H1 (cell line): ENCODE data around the gene CHPF2. TPM values are rescaled to one million over a fixed set of nuclear protein-coding genes. Genes with fewer than 3 reads are reported as not detected.
A peak's percentile ranks its signal among the peaks of the same experiment; 100 is the strongest.

ENCODE experiments used
- CTCF ChIA-PET: fragments of 300-600 bp; sonication (Branson Sonifier 250); formaldehyde crosslinking; loops from one replicate; lab custom pipeline; 2021; ENCODE audit not compliant: partially characterized antibody; lab: Charles Lee
- POLR2A ChIA-PET: fragments of 300-600 bp; sonication (Branson Sonifier 250); formaldehyde crosslinking; loops from one replicate; lab custom pipeline; 2021; ENCODE audit warnings: inconsistent platforms; ENCODE audit not compliant: partially characterized antibody; lab: Charles Lee
- DNase-seq, 2 experiments: peaks; one replicate each; pipeline versions ENCODE4 v3.0.0 to v3.0.0-alpha.2; 2010 to 2022; ENCODE audit warnings: low spot score in 2 of 2, low read depth in 1 of 2, mixed read lengths in 1 of 2
- FAIRE-seq: peaks from 2 replicates; lab custom pipeline; 2011; peaks lifted over from hg19 to GRCh38; lab: Jason Lieb, UNC
- H2AFZ ChIP-seq: 2 replicates; pipeline ENCODE4 v1.8.1; 2012; ENCODE audit warnings: low read length, inconsistent platforms
- H2AK5ac ChIP-seq: 2 replicates; pipeline ENCODE4 v1.6.1; 2013; ENCODE audit warnings: low read depth, low read length
- H2BK120ac ChIP-seq: replicated peaks from 2 replicates; pipeline ENCODE3; 2013; ENCODE audit warnings: low read depth, low read length, inconsistent platforms
- H2BK12ac ChIP-seq: 2 replicates; pipeline ENCODE4 v1.6.1; 2013; ENCODE audit warnings: low read depth, low read length
- H2BK15ac ChIP-seq: 2 replicates; pipeline ENCODE4 v1.6.1; 2013; ENCODE audit warnings: low read length
- H2BK20ac ChIP-seq: 2 replicates; pipeline ENCODE4 v1.6.1; 2013; ENCODE audit warnings: low read length
- H2BK5ac ChIP-seq: 2 replicates; pipeline ENCODE4 v1.6.1; 2013; ENCODE audit warnings: low read depth, low read length
- H3K14ac ChIP-seq: 2 replicates; pipeline ENCODE4 v1.6.1; 2013; ENCODE audit warnings: inconsistent platforms; ENCODE audit not compliant: insufficient read length
- H3K18ac ChIP-seq: 2 replicates; pipeline ENCODE4 v1.6.1; 2013; ENCODE audit warnings: low read length; ENCODE audit errors: extremely low read depth
- H3K23ac ChIP-seq: 2 replicates; pipeline ENCODE4 v1.6.1; 2013; ENCODE audit warnings: inconsistent platforms; ENCODE audit not compliant: insufficient read length
- H3K23me2 ChIP-seq: 2 replicates; pipeline ENCODE4 v1.6.1; 2013; ENCODE audit warnings: low read depth, low read length
- H3K27ac ChIP-seq: 2 replicates; pipeline ENCODE4 v1.6.1; 2011; ENCODE audit warnings: low read depth, low read length, inconsistent platforms
- H3K27me3 ChIP-seq, 4 experiments: replicated peaks in 1 of 4; 1 replicate in 1 of 4; 2 replicates in 3 of 4; pipeline versions ENCODE4 v1.6.1 to v1.8.1; 2011 to 2013; ENCODE audit warnings: low read length in 3 of 4, mild to moderate bottlenecking in 3 of 4, inconsistent platforms in 2 of 4, mixed read lengths in 2 of 4, moderate library complexity in 1 of 4; ENCODE audit not compliant: control insufficient read depth in 3 of 4, insufficient read depth in 3 of 4; ENCODE audit errors: extremely low read depth in 1 of 4
- H3K36me3 ChIP-seq, 4 experiments: 2 replicates each; pipeline versions ENCODE4 v1.6.1 to v1.8.1; 2011 to 2013; ENCODE audit warnings: mild to moderate bottlenecking in 4 of 4, low read length in 3 of 4, moderate library complexity in 2 of 4, control low read depth in 1 of 4, inconsistent platforms in 1 of 4; ENCODE audit not compliant: insufficient read depth in 4 of 4, control insufficient read depth in 2 of 4
- H3K4ac ChIP-seq: replicated peaks from 2 replicates; pipeline ENCODE3; 2013; ENCODE audit warnings: low read length, low read depth, mixed read lengths, inconsistent platforms; ENCODE audit not compliant: insufficient read length
- H3K4me1 ChIP-seq, 4 experiments: replicated peaks in 1 of 4; 1 replicate in 1 of 4; 2 replicates in 3 of 4; pipeline versions ENCODE4 v1.6.1 to v1.8.1; 2011 to 2013; ENCODE audit warnings: low read length in 3 of 4, inconsistent platforms in 2 of 4, mixed read lengths in 1 of 4; ENCODE audit not compliant: insufficient read depth in 4 of 4, control insufficient read depth in 3 of 4
- H3K4me2 ChIP-seq, 2 experiments: 2 replicates each; pipeline versions ENCODE4 v1.6.1 to v1.8.1; 2011 to 2013; ENCODE audit warnings: low read depth in 2 of 2, low read length in 2 of 2, control low read depth in 1 of 2, inconsistent platforms in 1 of 2, mild to moderate bottlenecking in 1 of 2; ENCODE audit not compliant: insufficient read depth in 1 of 2
- H3K4me3 ChIP-seq, 4 experiments: fragments of 200-600, 300-600 bp in 1 of 4; sonication (generic), shearing (Covaris generic), sonication (Bioruptor Twin) in 1 of 4; 2 replicates each; pipeline versions ENCODE4 v1.5.1 to v1.8.1; 2011 to 2016; ENCODE audit warnings: low read length in 4 of 4, low read depth in 3 of 4, control low read depth in 2 of 4, inconsistent platforms in 2 of 4, mild to moderate bottlenecking in 2 of 4, mixed read lengths in 1 of 4, moderate library complexity in 1 of 4; ENCODE audit not compliant: insufficient read depth in 2 of 4; ENCODE audit errors: extremely low read depth in 1 of 4
- H3K56ac ChIP-seq: replicated peaks from 2 replicates; pipeline ENCODE3; 2013; ENCODE audit warnings: low read depth, mild to moderate bottlenecking, mixed read lengths, low read length, inconsistent platforms; ENCODE audit not compliant: insufficient read length
- H3K79me1 ChIP-seq: 2 replicates; pipeline ENCODE4 v1.6.1; 2013; ENCODE audit warnings: low read depth, low read length, control low read depth
- H3K79me2 ChIP-seq, 2 experiments: 2 replicates each; pipeline versions ENCODE4 v1.6.1 to v1.8.1; 2012 to 2013; ENCODE audit warnings: low read length in 2 of 2, mild to moderate bottlenecking in 2 of 2, inconsistent platforms in 1 of 2; ENCODE audit not compliant: insufficient read depth in 2 of 2, control insufficient read depth in 1 of 2
- H3K9ac ChIP-seq, 4 experiments: replicated peaks in 1 of 4; 1 replicate in 1 of 4; 2 replicates in 3 of 4; pipeline versions ENCODE4 v1.6.1 to v1.8.1; 2011 to 2013; ENCODE audit warnings: low read depth in 3 of 4, low read length in 3 of 4, control low read depth in 2 of 4, mild to moderate bottlenecking in 2 of 4, moderate library complexity in 2 of 4, inconsistent platforms in 1 of 4; ENCODE audit errors: extremely low read depth in 1 of 4
- H3K9me3 ChIP-seq, 2 experiments: 2 replicates each; pipeline versions ENCODE4 v1.6.1 to v1.8.1; 2012 to 2013; ENCODE audit warnings: mild to moderate bottlenecking in 2 of 2, moderate library complexity in 2 of 2, control low read depth in 1 of 2, inconsistent platforms in 1 of 2, low read depth in 1 of 2, low read length in 1 of 2, mixed read lengths in 1 of 2; ENCODE audit not compliant: insufficient read depth in 2 of 2
- H4K20me1 ChIP-seq, 2 experiments: replicated peaks in 1 of 2; 2 replicates each; pipeline versions ENCODE3 to v1.8.1; 2011 to 2013; ENCODE audit warnings: inconsistent platforms in 2 of 2, low read length in 2 of 2, mild to moderate bottlenecking in 1 of 2; ENCODE audit not compliant: insufficient read depth in 2 of 2, control insufficient read depth in 1 of 2
- H4K5ac ChIP-seq: 2 replicates; pipeline ENCODE4 v1.6.1; 2013; ENCODE audit warnings: low read length, low read depth, mixed read lengths, inconsistent platforms; ENCODE audit not compliant: insufficient read length
- H4K8ac ChIP-seq: 2 replicates; pipeline ENCODE4 v1.8.0; 2013; ENCODE audit warnings: mild to moderate bottlenecking, moderate library complexity, low read length, inconsistent platforms; ENCODE audit not compliant: insufficient read depth; ENCODE audit errors: extremely low read depth
- H4K91ac ChIP-seq: replicated peaks from 2 replicates; pipeline ENCODE3; 2013; ENCODE audit warnings: low read length, mixed read lengths, inconsistent platforms; ENCODE audit not compliant: insufficient read length
- ATF3 ChIP-seq: IDR thresholded peaks from 2 replicates; pipeline ENCODE4 v1.6.1; 2011; ENCODE audit warnings: low read depth, mild to moderate bottlenecking, low read length; ENCODE audit not compliant: insufficient read depth
- BACH1 ChIP-seq: IDR thresholded peaks from 2 replicates; pipeline ENCODE4 v1.6.1; 2012; ENCODE audit warnings: low read length, improper control_type of control experiment
- CHD1 ChIP-seq: IDR thresholded peaks from 2 replicates; pipeline ENCODE4 v1.6.1; 2012; ENCODE audit warnings: low read depth, low read length, improper control_type of control experiment
- EZH2 ChIP-seq: fragments of 200-600 bp; sonication (generic); IDR thresholded peaks from 2 replicates; pipeline ENCODE4 v1.7.1; 2012; ENCODE audit warnings: low read depth, mild to moderate bottlenecking, moderate library complexity, low read length, inconsistent platforms; ENCODE audit not compliant: severe bottlenecking
- MAFK ChIP-seq: IDR thresholded peaks from 2 replicates; pipeline ENCODE4 v1.6.1; 2012; ENCODE audit warnings: low read depth, mild to moderate bottlenecking, improper control_type of control experiment, low read length
- NRF1 ChIP-seq: IDR thresholded peaks from 2 replicates; pipeline ENCODE4 v1.6.1; 2011; ENCODE audit warnings: mild to moderate bottlenecking, low read depth, low read length, improper control_type of control experiment
- PHF8 ChIP-seq: fragments of 200-600 bp; sonication (generic); conservative IDR thresholded peaks from 2 replicates; pipeline ENCODE4 v1.7.1; 2012; ENCODE audit warnings: low read depth, mild to moderate bottlenecking, inconsistent platforms, low read length, moderate library complexity
- POLR2AphosphoS5 ChIP-seq: IDR thresholded peaks from 2 replicates; pipeline ENCODE4 v1.6.1; 2011; ENCODE audit warnings: low read depth, low read length
- RFX5 ChIP-seq: IDR thresholded peaks from 2 replicates; pipeline ENCODE4 v1.6.1; 2011; ENCODE audit warnings: low read depth, low read length, improper control_type of control experiment, borderline replicate concordance
- SAP30 ChIP-seq: fragments of 300-600 bp; sonication (generic); IDR thresholded peaks from 2 replicates; pipeline ENCODE4 v1.7.1; 2012; ENCODE audit warnings: low read length, moderate library complexity, mild to moderate bottlenecking, inconsistent platforms; ENCODE audit not compliant: insufficient read depth, insufficient replicate concordance
- SUZ12 ChIP-seq: fragments of 200-600 bp; sonication (generic); IDR thresholded peaks from 2 replicates; pipeline ENCODE4 v1.6.1; 2012; ENCODE audit warnings: mild to moderate bottlenecking, inconsistent platforms, low read length, moderate library complexity, mixed read lengths
- TAF7 ChIP-seq: optimal IDR thresholded peaks from 2 replicates; pipeline ENCODE3; 2011; ENCODE audit warnings: low read depth, mild to moderate bottlenecking, inconsistent platforms, low read length, moderate library complexity, borderline replicate concordance
- TBP ChIP-seq: IDR thresholded peaks from 2 replicates; pipeline ENCODE4 v1.6.1; 2011; ENCODE audit warnings: low read depth, low read length, improper control_type of control experiment
- TEAD4 ChIP-seq: IDR thresholded peaks from 2 replicates; pipeline ENCODE4 v1.6.1; 2012; ENCODE audit warnings: low read depth, low read length, inconsistent platforms, mixed read lengths
- WGBS, 2 experiments: shearing (Covaris generic) in 1 of 2; methylation state at CpG; one replicate each; pipeline versions ENCODE4 v1.1.6 to v1.1.7; 2013 to 2015; ENCODE audit warnings: low lambda C conversion rate in 2 of 2, mixed read lengths in 2 of 2, inconsistent platforms in 1 of 2, low coverage in 1 of 2, missing lambda C conversion rate in 1 of 2; ENCODE audit not compliant: insufficient replicate concordance in 2 of 2, insufficient coverage in 1 of 2, insufficient read length in 1 of 2; ENCODE audit errors: extremely low coverage in 1 of 2, missing lambda C conversion rate in 1 of 2; 5-methylcytosine and 5-hydroxymethylcytosine counted together
- polyA plus RNA-seq, 7 experiments: library from polyadenylated mRNA; depleted of rRNA in 3 of 7; stranded (reverse) in 5 of 7; unstranded in 2 of 7; fragments of >200 nt in 5 of 7; fragments of 200-250 nt in 2 of 7; gene quantifications; 1 replicate in 5 of 7; 2 replicates in 1 of 7; 4 replicates in 1 of 7; pipeline versions ENCODE4 v1.2.1 to v1.2.3, GENCODE V29; 2011 to 2013; ENCODE audit warnings: missing spikeins in 2 of 7, mixed read lengths in 2 of 7
- total RNA-seq: library from RNA; stranded (reverse); fragmentation: NEBNext Ultra II Directional; extraction: Animal tissue kit (Norgen Biotek cat#: 25700); gene quantifications from 2 replicates; pipeline ENCODE4 v1.2.1, GENCODE V29; 2021

Gene CHPF2
- total and polyA plus RNA-seq, 2 of the 8 experiments (the other 6 are each of a cell fraction or from before 2014, with no cell fraction given), result 14.4 to 20.6 TPM

DNA sequence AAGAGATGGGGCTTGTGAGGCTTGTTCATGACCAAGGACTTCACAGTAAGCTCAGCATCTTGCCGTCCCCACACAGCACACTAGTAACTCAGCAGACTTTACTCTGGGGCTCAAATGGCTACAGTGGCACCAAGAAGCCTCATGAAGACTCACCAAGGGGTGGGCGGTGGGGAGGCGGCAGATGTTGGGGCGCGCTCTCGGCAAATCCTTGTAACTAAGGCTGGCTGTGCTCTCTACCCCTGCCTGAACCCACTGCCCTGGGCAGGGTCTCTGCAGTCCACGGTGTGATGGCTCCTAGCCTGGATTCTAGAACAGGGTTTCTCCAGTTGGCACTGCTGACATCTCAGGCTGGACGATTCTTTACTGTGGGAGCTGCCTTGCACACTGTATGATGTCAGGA lies 28.6 kb downstream of the CHPF2 start:
- ChIA-PET CTCF (interaction anchor here (0.9 to 4.5 kb wide), 5 partner anchors 8 to 54 kb away, joined by 3 to 25 read pairs (median 4); partner anchors contain the start of gene CHPF2), POLR2A (interaction anchor here (1.2 to 1.5 kb wide), 2 partner anchors 9 to 36 kb away, joined by 3 to 6 read pairs; no protein-coding TSS in a partner anchor)
- 89% methylated on average over 8 of the region's 8 CpGs; no CpG with 5 or more reads in 1 of the 2 experiments for WGBS, 2 experiments
- TF ChIP-seq PHF8 (no peak), POLR2AphosphoS5 (no peak), TBP (no peak), CHD1 (no peak), SAP30 (no peak), TAF7 (no peak), RFX5 (no peak), ATF3 (no peak), MAFK (no peak), EZH2 (no peak), SUZ12 (no peak), TEAD4 (no peak), BACH1 (no peak), NRF1 (no peak)

More for the DNA sequence above, 28.6 kb downstream of the CHPF2 start:
- no peak overlapping the region for H3K9ac ChIP-seq
- no peaks in the 10 kb centered on the region for H3K79me2 ChIP-seq
- no peak overlapping the region for H4K91ac ChIP-seq
- no peak overlapping the region for H2AFZ ChIP-seq
- peaks cover 0 to 4% (median 1%) of the 10 kb centered on the region in 4 experiments; a peak in 3 of 7 replicates for H3K27me3 ChIP-seq
- no peaks in the 10 kb centered on the region; a peak in 1 of 7 replicates for H3K4me1 ChIP-seq
- DNase-seq (no peak), FAIRE-seq (no peak)
- H3K23me2 ChIP-seq, result no peaks in the 10 kb centered on the region
- H3K23ac ChIP-seq, result no peak overlapping the region
- no peak overlapping the region for H2AK5ac ChIP-seq
- no peak overlapping the region for H3K4ac ChIP-seq
- no peaks in the 10 kb centered on the region for H3K9me3 ChIP-seq
- no peaks in the 10 kb centered on the region for H3K36me3 ChIP-seq
- no peak overlapping the region for H2BK15ac ChIP-seq
- H2BK12ac ChIP-seq, result no peak overlapping the region
- no peak overlapping the region for H3K4me3 ChIP-seq
- no peak overlapping the region for H3K56ac ChIP-seq
- no peak overlapping the region for H4K5ac ChIP-seq
- H3K14ac ChIP-seq, result no peak overlapping the region
- H4K20me1 ChIP-seq, result no peaks in the 10 kb centered on the region
- H4K8ac ChIP-seq, result peak overlapping the region; percentile 21; the same call in 1 of the 2 replicates
- H2BK5ac ChIP-seq, result no peak overlapping the region
- H3K27ac ChIP-seq, result no peak overlapping the region
- H2BK20ac ChIP-seq, result no peak overlapping the region
- H3K4me2 ChIP-seq, result no peak overlapping the region
- H3K18ac ChIP-seq, result no peak overlapping the region
- no peaks in the 10 kb centered on the region for H3K79me1 ChIP-seq
- no peak overlapping the region for H2BK120ac ChIP-seq
